HPDE6-E6E7 (cell line): ENCODE results near the gene STX2.

Experiments
- DNase-seq: peaks from one replicate; pipeline ENCODE4 v3.0.0; 2011; ENCODE audit warnings: missing footprints; ENCODE audit errors: extremely low spot score

The STX2 gene

DNA sequence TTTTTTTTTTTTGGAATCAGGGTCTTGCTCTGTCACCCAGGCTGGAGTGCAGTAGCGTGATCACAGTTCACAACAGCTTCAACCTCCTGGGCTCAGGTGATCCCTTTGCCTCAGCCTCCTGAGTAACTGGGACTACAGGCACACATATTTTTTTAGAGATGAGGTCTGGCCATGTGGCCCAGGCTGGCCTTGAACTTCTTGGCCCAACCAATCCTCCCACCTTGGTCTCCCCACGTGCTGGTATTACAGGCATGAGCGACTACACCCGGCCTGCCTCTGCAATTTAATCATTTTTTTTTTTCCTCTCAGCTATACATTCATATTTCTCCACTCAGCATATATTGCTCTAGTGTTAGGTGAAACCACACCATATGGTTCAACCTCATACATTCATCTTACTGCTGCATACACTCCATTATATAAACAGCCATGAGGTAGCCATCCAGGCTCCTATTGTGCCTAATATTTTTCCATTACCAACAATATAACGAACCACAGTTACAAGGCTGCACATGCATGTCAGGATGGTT lies 7.1 kb downstream of the STX2 start:
- no peak for DNase-seq

DNA sequence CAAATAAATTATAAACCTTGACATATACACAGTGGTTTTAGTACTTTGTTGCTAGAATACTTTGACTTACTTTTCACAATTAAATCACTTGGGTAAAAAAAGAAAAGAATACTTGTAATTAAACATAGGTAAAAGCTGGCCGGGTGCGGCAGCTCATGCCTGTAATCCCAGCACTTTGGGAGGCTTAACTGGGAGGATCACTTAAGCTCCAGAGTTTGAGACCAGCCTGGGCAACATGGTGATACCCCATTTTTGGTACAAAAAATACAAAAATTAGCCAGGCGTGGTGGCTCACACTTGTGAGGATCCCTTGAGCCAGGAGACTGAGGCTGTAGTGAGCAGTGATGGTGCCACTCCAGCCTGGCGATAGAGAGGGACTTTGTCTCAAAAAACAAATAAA lies 7.8 kb downstream of the STX2 start:
- DNase-seq: no peak

DNA sequence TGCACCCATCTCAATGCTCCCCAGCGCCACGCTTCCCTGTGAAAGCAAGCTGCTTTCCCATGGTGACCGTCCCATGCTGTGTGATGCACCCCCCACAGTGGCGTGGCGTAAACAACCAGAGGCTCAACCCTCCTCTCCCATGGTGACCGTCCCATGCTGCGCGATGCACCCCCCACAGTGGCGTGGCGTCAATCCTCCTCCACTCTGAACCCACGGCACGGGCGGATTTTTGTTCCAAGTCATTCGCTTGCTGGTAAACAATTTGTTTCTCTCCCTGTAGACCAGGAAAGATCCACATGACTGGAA lies 8.9 kb downstream of the STX2 start:
- DNase-seq: no peak

DNA sequence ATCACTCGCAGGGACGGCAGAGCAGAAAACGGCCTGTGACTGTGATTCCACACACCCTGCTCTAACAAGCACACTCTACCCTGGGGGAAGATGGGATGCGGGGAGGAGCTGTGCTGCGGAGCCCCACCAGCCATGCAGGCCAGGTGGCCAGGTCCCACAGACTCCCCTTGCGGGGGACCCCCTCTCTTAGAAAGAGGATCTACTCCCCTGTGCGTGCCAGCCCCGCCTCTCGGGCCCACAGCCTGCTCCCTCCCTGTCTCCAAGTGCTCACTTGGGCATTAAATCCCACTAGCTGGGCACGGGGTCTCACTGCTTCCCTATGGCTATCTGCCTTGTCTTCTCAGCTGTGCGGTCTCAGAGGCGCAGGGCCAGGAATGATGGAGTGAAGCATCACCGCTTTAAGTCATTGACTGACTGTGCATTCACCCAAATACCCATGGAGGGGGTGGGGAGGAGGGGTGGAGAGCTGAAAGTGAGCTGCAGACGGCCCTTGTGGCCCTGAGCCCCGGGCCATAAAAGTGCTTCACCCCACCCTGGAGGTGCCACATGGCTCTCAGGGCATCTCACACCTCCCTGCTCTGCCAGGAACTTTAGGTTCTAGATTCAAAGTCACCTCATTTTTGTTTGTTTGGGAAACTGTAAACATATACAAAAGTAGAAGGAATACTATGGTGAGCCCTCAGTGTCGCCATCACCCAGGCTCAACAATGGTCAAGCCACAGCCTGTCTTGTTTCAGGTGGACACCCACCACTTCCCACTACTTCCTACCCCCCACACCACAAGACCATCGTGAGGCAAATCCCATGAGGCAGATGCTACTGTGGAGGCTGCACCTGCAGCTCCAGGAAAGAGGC lies 9.4 kb downstream of the STX2 start:
- no peak for DNase-seq

DNA sequence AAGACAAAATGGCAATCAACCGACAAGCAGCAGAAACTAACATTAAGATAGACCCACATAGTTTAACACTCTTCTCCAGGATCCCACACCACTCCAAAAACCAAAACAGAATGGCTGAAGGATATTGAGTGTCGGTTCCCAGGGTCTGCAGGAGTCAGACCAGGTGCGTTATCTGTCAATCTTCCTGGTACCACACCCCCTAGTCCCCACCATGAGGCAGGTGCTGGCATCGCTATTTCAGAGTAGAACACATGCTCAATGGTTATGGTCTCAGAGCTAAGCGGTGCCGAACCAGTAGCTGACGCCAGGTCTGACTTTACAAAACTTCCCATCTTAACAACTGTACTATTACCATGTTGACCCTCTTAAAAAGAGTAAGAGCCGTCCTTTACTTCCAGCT lies 10.2 kb downstream of the STX2 start:
- no peak for DNase-seq

DNA sequence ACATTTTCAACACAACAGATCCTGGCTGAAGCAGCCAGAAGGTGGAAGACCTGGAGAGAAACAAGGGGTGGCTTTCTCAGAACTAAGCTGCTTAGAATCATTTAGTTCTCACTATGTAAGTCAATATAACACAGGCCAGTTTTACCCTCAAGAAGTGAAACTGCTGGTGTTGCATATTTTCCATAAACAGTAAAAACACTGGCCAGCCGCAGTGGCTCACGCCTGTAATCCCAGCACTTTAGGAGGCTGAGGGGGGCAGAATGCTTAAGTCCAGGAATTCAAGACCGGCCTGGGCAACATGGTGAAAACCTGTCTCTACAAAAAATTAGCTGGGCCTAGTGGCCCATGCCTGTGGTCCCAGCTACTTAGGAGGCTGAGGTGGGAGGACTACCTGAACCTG lies 11.6 kb downstream of the STX2 start:
- DNase-seq: no peak

DNA sequence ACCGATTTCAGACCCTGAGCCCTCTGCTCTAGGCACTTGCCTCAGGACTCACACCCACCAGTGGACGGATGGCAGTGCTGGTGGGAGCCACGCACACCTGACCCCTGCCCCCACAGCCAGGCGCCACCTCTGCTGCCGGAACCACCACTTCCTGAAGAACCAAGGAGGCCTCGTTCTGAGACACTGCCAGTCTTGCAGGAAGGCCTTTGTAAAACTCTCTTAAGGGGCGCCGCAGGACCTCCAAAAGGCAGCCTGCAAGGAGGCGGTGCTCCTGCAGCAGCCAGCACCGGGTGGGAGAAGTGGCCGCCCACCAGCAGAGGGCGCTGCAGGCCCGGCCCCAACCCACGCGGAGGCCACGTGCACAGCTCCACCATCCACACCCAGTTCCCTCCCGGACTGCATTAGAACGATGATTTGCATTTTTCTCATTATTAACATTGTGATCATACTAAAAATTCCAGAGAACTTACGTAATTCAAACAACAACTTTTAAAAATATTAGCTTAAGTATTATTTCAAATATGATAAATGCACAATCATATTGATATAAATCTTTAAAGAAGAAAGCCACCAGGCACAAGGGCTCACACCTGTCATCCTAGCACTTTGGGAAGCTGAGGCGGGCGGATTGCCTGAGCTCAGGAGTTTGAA lies 12.8 kb downstream of the STX2 start:
- DNase-seq: peak; percentile 23

DNA sequence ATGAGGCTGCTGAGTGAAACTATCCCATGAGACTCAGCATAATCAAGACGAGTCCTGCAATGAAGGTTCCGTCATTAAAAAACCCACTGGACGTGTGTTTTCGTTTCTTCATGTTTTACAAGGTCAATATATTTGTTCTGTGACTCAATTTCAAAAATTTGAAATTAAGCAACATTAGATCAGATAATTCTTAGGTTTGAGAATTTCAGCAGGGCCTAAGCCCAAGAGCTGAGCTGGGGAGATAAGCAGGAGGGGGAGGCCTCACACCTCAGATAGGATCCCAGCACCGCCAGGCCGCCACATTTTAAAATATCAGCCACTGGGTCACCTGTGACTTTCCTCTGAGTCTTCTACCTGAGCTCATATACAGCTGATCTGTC lies 13.3 kb downstream of the STX2 start:
- no peak for DNase-seq

DNA sequence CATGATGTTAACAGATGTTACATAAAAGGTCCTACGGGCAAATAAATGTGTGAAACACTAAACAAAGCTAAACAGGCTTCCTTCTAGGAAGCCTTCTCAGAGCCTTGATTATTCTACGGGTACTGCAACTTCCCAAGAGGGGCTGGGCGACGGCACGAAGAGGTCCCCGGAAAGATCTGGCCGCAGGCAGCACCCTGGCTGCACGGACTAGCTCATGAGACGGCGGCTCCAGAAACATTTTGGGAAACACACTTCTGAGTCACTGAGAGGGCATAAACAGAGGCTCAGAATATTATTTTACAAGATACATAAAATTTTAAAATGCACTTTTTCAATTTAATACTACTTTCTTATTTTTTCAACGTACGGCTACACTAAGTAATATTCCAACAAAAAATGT lies 19.4 kb downstream of the STX2 start:
- no peak for DNase-seq

DNA sequence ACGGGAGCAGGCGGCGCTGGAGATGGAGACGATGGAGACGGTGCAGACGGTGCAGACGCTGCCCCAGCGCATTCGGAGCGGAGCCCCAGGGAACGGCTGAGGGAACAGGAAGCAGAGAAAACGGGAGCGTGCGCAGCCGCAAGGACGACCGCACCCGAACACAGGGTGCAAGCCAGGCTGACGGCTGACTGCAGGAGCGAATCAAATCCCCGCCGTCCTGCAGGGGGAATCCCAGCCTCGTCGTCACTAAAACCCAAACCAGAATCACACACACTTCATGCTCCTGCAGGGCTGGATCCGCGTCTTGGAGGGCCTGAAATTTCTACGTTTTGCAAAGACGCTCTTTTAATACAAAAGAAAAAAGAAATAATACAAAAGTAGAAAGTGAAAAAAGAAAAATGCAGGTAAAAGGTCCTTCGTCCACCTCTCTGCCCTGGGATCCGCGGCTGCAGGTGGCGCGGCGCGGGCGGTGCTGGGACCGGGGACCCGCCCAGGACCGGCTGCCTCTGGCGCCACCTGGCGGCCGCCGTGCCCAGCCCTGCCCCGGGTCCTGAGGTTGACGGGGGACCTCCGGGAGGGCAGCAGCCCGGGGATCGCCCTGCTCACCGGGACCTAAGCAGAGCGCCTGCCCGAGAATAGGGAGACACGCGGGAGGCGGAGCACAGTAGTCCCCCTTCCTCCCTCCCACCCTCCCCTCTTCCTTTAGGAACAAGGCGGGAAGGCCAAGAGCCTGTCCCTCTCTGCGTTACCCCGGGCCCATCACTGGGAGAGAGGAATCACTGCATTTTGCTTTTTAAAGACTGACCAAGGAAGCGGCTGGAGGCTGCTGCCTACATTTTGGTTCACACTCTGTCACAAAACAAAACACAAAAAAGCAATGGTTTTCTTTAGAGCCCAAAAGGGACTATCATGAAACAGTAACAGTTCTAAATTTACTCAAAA lies 20.1 kb downstream of the STX2 start:
- DNase-seq: peak; percentile 85

DNA sequence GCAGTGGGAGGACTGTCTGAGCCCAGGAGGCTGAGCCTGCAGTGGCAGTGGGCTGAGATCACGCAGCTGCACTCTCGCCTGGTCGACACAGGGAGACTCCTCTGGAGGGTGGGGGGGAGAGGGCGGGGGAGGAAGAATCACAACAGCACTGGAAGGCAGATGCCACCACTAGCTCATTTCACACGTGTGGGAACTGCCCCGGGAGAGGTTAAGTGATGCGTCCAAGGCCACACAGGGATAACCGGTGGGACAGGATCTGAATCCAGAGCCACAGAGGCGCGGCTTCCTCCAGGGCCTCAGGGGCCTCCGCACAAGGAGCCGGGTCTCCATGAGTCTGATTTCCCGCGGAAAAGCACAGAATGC lies 20.8 kb downstream of the STX2 start:
- peak; percentile 14 for DNase-seq

DNA sequence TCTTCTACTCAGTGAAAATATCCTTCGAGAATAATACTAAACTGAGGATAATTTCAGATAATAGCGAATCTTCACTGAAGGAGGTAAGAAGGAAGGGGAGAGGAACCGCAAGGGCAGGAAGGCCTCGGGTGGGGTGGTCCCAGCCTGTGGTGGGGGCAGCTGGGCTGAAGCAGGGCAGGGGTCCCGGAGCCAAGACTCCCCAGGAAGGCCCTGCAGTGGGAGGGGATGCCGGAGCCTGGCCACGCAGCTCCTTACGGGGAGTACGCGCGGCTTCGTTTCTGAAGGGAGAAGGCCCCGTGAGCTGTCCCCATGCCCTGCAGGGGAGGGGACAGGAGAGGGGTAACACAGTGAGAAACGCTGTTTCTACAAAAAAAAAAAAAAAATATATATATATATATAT lies 21.2 kb downstream of the STX2 start:
- no peak for DNase-seq

DNA sequence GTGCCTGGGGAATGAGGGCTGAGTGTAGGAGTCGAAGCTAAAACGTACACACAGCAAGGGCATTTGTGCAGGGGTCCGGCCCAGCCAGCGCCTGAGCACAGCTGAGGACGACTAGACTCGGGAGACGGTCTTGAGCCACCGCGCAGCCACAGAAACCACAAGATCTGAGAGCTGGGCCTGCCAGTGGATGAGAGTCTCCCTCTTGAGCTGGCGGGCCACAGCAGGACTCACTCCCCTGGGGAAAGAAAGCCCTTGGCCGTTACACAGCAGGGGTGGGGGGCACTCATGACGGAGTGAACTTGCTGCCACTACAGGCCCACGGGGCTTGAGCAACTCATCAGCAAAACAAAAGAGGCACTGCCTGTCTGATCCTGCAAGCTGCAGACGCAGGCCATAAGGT lies 23.0 kb downstream of the STX2 start:
- DNase-seq: no peak

DNA sequence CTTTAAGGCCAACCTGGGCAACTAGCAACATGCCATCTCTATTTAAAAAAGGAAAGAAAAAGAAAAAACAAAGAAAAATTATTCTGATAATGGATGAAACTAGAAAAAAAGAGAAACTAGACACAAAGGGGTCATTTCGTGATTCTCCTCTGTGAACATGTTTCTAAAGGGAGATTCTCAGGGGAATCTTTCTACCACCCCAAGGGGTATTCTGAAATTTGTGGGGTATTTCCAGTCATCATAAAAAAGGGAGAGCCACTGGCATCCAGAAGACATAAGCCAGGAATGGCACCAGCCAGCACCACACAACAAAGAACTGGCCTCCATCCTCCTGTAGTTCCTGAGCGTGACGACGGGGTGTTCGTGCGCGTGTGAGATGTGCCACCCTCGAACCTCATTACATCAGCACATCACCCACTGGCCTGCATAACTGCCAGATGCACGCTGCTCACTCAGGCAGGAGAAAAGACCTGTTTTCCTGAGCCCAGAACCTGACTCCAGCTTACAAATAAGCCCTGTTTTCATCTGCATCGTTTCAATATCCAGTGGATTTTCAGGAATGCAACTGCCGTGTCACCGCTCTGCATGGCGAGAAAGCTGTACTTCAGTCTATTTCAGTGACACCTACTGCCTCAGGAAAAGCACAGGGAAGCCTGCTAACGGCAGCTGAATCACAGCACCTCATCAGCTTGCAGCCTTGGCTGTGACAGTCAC lies 23.9 kb downstream of the STX2 start:
- no peak for DNase-seq

DNA sequence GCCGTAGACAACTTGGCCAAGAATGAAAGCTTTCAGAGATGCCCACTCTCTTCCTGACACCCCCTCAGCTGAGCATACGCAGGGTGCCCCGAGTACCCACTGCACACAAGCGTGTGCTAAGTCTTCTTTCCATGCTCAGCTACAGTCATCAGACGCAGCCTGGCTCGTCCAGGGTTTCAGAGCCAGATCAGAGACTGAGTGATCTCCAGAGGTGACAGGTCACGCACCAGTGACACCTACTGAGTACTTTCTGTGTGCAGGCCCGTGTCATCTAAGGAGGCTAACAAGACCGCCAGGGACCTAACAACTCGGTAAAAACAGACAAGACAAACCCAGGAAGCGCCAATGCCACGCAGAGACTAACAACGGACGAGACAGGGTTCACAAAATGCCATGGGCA lies 25.1 kb downstream of the STX2 start:
- no peak for DNase-seq

DNA sequence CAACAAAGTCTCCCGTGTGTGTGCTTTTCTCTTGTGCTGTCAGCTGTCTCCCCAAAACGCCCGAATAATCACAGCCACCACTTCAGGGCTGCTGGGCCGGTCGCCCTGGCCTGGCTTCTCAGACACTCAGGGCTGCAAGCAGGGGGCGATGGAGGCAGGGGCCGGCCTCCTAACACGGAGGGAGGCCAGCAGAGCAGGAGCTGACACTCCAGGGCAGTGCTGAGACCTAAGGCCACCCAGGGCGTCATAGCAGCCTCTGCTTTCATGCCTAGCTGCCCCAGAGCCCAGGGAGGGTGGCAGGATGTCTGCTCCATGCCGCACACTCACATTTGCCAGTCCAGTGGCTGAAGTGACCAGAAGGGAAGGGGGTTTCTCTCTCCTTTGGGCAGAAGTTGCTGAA lies 25.6 kb downstream of the STX2 start:
- DNase-seq: no peak

DNA sequence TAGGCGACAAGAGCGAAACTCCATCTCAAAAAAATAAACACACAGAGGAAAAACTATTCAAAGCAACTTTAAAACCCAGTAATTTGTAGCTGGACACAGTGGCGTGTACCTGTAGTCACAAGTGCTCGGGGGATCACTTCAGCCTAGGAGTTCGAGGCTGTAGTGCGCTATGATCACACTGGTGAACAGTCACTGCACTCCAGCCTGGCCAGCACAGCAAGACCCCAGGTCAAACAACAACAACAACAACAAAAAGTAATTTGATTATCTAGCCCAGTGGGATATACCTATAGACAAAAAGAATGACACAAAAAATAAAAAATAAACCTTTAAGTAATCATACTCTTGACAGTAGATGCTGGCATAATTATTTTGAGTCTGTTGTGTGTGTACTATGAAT lies 29.3 kb downstream of the STX2 start:
- DNase-seq: no peak

DNA sequence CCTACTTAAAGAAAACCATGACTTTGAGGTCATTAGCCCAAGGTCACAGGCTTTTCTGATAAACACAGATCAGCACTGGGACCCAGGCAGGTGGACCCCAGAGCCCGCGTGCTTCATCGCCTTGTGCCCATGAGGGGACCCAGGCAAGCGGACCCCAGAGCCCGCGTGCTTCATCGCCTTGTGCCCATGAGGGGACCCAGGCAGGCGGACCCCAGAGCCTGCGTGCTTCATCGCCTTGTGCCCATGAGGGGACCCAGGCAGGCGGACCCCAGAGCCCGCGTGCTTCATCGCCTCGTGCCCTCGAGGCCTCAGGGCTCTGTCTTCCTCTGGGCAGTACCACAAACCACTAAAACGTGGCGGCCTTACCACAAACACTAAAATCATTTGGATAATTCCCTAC lies 31.7 kb downstream of the STX2 start:
- no peak for DNase-seq

DNA sequence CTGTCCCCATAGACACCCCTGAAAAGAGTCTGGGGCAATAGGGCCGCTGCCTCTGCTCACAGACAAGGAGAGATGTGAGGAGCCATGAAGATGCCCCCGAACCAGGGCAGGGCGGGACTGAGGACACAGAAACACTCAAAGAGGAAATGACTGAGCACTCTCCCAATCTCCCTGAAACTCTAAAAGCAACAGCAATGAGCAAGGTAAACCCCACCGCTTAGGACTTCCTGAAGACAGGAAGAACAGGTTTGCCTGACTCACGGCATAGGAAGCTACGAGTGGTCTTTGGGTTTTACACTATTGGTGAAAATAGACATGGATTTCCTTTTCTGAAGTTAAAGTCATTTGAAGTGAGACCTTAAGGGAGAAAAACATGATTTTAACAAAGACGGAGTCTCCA lies 32.5 kb downstream of the STX2 start:
- peak; percentile 10 for DNase-seq

DNA sequence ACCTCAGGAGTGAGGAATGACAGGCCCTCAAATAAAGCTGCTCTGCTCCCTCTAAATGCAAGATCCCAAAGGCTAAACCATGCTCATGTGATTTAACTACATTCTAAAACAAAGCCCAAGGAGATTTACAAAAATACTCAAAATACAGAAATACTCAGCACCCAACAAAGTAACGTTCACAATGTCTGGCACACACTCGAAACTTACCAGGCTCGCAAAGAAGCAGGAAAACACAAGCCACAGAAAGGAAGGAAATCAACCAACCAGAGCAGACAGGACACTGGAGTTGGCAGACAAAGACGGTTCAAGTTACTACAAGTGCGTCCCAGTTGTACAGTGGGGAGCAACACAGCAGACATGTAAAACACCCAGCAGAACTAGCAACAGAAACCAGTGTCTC lies 33.4 kb downstream of the STX2 start:
- DNase-seq: no peak

DNA sequence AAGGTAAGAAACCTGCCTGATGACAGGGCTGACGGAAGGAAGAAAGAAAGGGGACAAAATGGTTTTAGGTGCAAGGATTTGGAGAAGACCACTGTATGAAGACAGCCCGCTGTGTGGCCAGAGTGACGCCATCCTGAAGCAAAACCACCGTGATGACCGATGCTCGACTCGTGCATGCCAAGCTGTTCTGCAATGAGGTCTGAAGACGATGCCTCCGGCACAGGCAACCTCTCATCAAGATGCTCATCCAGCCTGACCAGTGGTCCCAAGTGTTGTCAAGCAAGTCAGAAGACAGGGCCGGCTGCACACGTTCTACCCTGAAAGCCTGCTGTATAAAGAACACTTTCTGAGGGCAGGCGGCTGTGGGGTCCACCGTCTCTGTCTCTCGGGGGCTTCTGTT lies 34.8 kb downstream of the STX2 start:
- no peak for DNase-seq

DNA sequence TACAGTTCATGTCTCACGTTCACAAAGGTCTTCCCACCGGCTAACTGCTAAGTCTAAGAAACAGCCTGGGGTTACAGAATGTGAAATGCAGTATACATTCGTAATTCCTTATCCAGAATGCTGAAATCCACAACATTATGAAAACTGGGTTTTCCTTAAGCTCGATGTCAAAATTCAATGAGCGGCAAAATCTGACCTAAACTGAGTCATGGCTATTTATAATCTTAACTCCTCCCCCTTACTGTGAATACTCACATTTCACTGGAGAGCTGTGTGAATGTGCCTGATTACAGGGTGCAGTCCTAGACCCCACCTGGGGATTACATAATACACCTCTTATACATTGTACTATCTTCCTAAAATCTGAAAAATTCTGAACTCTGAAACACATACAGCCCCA lies 35.3 kb downstream of the STX2 start:
- DNase-seq: no peak
